GM19324 (cell line): ENCODE data around the gene ZFP57.

Experiments used
- ATAC-seq: cut with Tn5 transposase; IDR thresholded peaks from one replicate; pipeline ENCODE4 v1.9.1; 2021; ENCODE audit warnings: mild to moderate bottlenecking, moderate library complexity; ENCODE audit not compliant: unreplicated experiment, low FRiP score

ZFP57 gene

DNA sequence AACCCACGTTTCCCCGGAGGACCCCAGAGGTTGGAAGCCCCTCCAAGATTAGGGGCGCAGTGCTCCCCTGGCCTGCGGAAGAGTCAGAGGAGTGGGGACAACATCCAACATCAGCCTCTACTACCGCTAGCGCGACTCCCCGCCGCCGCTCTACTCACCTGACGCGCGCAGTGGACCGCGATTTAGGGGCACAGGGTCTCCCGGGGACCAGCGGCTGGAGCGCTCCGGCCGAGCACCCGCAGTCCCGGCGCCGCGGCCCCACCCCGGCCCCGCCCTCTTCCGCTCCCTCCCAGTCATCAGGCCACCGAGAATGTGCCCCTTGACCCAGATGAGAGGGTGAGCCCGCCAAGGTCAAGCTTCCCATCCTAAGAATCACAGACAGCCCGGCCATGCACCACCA is at the start of gene ZFP57:
Gene ZFP57, minus strand, starts transcription at position 249 of the 400 bp plus-strand sequence. CDS start 4,149 bp downstream, outside the sequence.
- ATAC-seq, result no peak

DNA sequence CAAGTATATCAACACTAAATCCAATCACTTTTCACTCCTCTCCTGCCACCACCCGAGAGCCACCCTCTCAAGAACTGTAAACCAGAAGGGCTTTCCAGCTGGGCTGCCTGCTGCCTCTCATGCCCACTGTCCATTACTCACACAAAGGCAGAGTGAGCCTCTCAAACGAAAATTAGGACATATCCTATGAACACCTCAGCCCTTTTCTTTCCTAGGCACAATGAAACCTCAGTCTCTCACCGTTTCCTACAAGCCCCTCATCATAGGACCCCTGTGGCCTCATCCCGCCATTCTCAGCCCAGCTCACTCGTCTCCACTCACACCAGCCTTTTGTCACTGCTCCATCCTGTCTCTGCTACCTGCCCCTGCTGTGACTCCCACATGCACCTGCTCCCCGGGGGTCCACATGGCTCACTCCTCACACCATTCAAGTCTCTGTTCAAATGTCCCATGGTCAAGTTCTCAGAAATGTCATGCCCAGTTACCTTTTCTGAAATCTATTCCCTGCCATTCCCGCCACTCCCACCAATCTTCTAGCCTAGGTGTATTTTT is 49.7 kb upstream of the ZFP57 start:
- no peak for ATAC-seq

DNA sequence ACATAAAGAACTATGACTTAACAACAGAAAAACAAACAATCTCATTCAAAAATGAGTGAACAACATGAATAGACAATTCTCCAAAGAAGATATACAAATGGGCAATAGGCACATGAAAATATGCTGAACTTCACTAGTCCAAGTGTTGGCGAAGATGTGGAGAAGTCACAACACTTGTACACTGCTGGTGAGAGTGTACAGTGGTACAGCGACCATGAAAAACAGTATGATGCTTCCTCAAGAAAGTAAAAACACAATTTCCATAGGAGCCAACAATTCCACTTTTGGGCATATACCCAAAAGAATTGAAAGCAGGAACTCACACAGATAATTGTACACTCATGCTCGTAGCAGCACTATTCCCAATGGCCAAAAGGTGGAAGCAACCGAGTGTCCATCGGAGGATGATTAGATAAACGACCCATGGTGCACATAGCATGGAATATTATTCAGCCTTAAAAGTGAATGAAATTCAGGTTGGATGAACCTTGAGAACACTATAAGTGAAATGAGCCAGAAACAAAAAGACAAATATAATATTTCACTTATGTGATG is 48.9 kb upstream of the ZFP57 start:
- no peak for ATAC-seq

DNA sequence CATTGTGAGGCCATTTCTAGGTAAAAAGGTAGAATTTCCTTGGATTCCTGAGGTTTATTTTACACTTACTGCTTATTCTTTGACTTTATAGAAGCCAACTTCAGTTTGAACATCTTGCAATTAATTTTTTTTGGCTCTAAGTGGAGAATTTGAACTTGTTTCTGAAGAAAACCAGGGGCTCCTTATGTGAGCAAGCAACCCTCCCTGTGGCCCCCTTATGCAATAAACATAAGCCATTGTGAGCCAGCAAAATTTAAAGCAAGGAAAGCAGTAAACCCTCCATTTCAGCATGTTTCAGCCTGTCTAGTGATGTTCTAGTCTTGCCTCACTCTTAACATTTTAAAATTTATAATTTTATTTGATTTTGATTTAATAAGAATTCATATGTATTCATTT is 47.9 kb upstream of the ZFP57 start:
- no peak for ATAC-seq

DNA sequence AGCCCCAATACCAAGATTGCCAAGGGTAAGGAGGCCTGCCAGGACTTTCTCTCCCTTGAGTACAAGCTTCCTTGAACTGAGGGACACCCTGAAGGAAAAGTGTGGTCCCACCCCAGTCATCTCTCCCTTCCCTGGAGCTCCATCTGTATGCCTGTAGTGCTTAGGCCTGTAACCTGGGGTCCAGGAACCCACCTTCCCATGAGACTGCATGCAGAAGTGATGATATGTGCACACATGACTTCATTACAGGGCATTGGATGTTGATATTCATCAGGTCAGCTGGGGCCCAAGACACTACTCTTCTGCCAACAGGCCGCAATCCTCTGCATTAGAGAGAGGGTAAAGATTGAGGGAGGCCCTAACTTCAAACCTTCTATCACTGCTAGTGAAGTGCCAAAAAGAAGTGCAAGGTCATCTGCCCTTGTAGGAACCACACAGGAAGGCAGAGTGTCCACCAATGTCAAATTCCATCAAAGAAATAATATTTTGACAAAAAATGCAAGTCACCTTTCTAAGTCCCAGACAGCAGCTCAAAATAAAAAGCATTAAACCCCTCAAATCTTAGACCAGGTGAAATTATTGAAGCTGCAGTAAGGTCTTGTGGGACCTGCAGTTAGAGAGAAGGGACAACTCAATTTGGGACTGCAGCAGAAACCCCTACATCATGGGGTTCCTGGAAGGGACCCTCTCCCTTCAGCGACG is 47.4 kb upstream of the ZFP57 start:
- ATAC-seq, result no peak

DNA sequence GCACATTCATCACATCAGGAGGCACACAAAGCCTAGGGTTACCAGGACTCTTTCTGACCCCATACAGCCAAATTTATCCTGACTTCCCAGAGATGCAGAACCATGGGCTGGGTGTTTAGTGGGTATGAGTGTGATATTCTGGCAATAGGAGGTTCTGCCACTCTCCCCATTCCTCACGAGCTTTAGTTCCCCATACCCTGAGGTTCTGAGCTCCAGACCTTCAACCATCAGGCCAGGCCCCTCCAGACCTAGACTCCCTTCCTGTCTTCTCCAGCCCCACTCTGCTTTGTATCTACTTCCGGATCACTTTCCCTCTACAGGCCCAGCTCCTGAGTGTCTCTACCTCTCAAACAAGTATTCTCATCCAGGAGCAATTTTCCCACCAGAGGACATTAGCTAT is 46.7 kb upstream of the ZFP57 start:
- no peak for ATAC-seq

DNA sequence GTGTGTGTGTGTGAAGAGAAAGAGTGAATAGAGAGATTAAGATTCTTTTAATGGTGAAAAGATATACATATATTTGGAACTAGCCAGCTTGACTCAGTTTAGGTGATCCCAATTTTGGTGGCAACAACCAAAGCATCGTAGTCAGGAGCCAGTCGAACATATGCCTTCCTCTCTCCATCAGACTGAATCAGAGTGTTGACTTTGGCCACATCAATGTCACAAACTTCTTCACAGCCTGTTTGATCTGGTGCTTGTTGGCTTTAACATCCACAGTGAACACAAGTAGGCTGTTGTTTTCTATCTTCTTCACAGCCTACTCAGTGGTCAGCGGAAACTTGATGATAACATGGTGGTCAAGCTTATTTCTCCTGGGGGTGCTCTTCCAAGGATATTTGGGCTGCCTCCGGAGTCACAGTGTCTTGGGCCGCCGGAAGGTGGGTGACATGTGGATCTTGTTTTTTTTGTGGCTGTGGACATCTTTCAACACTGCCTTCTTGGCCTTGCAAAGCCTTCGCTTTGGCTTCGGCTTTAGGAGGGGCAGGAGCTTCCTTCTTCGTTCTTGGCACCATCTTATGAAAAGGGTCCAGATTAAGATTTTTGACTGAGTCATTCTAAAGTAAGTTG is 45.7 kb upstream of the ZFP57 start:
- ATAC-seq, result no peak

DNA sequence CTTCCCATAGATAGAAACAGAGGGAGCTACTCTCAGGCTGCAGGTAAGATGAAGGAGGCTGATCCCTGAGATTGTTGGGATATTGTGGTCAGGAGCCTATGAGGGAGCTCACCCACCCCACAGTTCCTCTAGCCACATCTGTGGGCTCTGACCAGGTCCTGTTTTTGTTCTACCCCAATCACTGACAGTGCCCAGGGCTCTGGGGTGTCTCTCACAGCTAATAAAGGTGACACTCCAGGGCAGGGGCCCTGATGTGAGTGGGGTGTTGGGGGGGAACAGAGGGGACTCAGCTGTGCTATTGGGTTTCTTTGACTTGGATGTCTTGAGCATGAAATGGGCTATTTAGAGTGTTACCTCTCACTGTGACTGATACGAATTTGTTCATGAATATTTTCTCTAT is 45.0 kb upstream of the ZFP57 start:
- ATAC-seq, result no peak

DNA sequence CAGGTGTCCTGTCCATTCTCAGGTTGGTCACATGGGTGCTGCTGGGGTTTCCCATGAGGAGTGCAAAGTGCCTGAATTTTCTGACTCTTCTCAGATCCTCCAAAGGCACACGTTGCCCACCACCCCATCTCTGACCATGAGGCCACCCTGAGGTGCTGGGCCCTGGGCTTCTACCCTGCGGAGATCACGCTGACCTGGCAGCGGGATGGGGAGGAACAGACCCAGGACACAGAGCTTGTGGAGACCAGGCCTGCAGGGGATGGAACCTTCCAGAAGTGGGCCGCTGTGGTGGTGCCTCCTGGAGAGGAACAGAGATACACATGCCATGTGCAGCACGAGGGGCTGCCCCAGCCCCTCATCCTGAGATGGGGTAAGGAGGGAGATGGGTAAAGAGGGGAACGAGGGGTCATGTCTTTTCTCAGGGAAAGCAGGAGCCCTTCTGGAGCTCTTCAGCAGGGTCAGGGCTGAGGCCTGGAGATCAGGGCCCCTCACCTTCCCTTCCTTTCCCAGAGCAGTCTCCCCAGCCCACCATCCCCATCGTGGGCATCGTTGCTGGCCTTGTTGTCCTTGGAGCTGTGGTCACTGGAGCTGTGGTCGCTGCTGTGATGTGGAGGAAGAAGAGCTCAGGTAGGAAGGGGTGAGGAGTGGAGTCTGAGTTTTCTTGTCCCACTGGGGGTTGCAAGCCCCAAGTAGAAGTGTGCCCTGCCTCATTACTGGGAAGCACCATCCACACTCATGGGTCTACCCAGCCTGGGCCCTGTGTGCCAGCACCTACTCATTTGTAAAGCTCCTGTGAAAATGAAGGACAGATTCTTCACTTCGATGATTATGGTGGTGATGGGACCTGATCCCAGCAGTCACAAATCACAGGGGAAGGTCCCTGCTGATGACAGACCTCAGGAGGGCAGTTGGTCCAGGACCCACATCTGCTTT is 44.3 kb upstream of the ZFP57 start:
- ATAC-seq, result no peak

DNA sequence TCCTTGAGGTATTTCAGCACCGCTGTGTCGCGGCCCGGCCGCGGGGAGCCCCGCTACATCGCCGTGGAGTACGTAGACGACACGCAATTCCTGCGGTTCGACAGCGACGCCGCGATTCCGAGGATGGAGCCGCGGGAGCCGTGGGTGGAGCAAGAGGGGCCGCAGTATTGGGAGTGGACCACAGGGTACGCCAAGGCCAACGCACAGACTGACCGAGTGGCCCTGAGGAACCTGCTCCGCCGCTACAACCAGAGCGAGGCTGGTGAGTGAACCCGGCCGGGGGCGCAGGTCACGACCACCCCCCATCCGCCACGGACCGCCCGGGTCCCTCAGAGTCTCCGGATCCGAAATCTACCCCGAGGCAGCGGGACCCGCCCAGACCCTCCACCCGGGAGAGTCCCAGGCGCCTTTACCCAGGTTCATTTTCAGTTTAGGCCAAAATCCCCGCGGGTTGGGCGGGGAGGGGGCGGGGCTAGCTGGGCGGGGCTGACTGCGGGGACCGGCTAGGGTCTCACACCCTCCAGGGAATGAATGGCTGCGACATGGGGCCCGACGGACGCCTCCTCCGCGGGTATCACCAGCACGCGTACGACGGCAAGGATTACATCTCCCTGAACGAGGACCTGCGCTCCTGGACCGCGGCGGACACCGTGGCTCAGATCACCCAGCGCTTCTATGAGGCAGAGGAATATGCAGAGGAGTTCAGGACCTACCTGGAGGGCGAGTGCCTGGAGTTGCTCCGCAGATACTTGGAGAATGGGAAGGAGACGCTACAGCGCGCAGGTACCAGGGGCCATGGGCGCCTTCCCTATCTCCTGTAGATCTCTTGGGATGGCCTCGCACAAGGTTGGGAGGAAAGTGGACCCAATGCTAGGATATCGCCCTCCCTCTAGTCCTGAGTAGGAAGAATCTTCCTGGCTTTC is 43.0 kb upstream of the ZFP57 start:
- ATAC-seq, result peak; percentile 33

DNA sequence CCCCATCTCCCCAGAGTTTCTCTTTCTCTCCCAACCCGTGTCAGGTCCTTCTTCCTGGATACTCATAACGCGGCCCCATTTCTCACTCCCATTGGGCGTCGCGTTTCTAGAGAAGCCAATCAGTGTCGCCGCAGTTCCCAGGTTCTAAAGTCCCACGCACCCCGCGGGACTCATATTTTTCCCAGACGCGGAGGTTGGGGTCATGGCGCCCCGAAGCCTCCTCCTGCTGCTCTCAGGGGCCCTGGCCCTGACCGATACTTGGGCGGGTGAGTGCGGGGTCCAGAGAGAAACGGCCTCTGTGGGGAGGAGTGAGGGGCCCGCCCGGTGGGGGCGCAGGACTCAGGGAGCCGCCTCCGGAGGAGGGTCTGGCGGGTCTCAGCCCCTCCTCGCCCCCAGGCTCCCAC is 42.3 kb upstream of the ZFP57 start, which contains the start of gene HLA-F:
Gene HLA-F, plus strand, starts transcription at position 173 of the 404 bp plus-strand sequence. Its CDS starts 30 bp downstream, at position 203.
- ATAC-seq, result peak; percentile 87

DNA sequence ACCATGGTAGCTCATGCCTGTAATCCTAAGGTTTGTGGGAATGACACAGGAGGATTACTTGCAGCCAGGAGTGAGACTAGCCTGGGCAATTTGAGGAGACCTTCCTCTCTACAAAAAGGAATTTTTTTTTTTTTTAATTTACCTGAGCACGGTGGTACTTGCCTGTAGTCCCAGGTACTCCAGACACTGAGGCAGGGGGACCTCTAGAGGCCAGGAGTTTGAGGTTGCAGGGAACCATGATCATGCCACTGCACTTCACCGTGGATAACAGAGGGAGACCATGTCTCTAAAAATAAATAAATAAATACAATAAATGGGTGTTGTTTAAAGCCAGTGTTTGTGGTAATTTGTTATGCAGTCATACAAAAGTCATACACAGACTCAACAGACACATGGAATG is 39.9 kb upstream of the ZFP57 start:
- no peak for ATAC-seq

DNA sequence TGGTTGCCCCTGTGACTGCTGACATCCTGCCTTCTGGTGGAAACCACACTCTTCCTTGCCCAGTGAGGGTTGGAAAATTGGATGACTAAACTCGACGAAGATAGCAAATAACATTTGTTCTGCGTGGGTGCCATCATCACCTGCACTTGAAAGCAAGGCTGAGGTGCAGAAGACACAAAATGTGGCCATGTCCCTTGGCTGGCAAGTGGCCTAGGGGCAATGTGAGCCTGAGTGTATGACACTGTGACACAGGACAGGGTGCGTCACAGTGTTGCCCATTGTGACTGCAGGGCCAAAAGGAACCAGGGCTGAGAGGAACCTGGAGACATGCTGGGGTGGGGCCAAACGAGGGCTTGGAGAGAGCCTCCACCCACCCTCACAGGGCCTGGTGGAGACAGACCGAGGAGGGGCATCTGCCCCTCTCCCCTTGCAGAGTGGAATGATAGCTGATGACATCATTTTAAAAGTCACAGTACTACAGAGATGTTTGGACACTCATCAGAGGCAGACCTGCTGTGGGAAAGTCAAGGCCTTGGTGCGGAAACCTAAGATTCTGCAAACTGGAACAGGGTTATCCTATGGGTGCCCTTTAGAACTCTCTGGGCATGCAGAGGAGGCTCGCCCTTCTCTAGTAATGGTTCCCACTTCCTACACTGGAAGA is 29.5 kb upstream of the ZFP57 start:
- ATAC-seq, result no peak

DNA sequence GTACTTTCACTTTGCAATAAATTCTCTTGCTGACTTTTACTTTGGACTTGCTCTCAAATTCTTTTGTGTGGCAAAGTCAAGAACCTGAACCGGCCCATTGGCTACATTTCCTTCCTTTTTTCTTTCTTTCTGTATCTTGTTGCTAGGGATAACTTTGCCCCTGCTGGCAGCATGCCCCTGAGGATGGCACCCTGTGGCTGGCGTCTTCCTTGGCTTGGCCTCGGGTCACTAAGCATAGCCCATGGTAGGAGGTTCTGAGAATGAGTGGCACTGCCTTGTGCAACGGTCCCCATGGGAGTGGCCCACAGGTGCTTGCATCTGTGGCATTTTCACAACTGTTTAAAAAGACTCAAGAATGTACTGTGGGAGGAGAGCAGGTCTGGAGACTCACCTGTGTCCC is 28.2 kb upstream of the ZFP57 start:
- ATAC-seq, result no peak

DNA sequence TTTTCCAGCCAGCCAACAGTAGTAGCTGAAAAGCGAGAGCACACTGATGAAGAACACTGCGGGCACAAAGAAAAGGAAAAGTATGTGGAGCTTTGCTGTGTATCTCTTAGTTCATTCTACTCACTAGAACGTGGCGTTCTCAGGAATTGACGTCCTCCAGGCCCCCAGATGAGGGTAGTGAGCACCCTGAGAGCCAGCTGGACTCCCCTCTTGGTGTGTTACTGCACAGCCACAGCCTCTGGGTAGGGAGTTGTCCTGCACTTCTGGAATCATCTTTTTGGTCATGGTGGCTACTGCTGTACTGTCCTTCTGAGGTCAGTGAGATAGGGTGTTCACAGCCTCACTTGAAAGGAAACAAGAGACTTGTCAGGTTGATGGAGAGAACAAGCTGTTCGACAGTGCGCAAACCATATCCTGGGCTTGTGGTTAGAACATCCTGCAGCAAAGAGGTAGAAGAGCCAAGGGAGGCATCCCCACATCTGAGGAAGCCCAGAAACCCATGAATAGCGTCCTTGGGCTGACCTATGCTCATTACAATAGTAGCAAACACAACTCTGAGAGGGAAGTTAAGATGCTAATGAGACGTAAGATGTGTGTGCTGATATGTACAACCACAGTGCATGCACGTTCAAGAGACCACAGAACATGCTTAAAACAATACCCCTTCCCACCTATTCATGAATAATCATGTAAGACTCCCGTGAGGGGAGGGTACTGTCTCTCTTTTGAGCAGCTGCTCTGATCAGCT is 27.7 kb upstream of the ZFP57 start:
- no peak for ATAC-seq

DNA sequence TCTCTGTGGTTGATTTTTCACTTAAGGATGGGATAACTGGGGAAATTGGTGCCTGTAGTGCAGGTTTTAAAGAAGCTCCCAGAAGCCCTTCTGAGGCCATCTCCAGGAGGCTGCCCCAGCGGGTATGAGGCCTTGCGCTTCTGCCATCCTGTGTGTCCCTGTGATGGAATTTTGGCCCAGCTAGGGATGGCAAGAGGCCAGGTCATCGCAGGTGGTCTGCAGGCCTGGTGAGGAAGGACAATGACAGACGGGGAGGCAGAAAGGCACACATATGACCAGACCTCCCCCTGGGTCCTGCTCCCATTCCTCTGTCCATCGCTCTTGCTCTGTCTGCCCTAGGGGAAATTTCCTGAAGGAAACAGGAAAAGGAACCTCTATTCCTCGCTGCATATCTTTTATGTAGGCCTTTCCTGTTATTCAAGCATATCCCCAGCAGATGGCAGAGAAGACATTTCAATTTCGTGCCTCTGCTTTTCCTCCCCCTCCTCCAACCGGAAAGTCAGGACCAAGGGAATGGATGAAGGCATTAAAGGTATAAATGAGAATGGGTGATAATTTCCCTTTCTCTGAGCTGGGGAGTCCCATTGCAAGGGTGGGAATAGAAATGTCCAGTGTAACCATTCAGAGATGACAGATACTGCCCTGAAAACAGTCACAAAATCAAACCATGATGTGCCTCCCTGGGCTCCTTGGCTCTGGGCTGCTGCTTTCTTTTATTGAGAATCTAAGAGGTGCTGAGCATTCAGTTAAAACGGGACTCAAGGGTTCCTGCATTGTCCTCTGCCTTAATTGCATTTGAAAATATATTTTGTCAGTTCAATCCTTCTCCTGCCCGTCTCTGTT is 24.7 kb upstream of the ZFP57 start:
- ATAC-seq, result no peak

DNA sequence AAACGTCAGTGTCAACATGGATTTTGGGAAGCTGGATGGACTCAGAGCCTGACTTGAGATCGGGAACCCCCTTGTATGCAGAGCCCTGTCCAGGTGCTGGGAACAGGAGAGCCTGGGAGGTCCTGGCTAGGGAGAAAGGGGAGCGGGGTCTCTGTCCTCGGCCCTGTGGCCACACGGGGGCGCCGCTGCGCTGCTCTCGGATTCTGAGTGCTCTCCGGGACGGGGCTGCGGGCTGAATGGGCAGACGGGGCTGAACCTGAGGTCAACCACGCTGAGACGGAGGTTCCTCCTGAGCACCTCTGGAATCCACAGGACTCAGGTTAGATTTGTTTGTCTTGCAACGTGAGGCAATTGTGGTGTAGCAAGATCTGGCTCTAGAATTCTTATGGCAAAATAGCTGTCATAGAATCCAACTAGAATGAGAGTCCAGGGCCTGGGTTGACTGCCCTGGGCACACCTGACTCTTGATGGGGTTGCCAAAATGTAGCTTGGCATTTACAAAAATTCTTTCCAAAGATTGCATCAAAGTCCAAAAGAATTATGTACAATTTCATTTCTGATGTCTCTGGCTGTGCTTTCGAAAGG is 21.7 kb upstream of the ZFP57 start:
- no peak for ATAC-seq
